ENCODE data around the gene GRIN2C.

DNA sequence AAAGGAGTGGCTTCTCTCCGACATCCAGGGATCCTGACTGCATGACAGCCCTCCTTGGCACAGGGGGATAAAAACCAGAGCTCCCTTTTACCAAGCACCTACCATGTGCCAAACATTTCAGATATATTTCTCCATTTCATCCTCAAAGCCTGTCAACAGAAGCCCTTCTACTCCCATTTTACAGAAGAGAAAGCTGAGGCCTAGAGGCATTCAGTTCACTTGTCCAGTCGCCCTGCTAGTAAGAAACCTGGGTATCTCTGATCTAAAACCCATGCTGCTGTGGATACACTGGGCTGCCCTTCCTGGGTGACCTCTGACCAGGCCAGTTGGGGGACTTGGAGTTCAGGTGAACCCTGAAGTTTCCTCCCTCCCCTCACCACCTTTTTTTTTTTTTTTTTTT lies 19.0 kb upstream of the GRIN2C start:
- TF ChIP-seq, protein P1, sequence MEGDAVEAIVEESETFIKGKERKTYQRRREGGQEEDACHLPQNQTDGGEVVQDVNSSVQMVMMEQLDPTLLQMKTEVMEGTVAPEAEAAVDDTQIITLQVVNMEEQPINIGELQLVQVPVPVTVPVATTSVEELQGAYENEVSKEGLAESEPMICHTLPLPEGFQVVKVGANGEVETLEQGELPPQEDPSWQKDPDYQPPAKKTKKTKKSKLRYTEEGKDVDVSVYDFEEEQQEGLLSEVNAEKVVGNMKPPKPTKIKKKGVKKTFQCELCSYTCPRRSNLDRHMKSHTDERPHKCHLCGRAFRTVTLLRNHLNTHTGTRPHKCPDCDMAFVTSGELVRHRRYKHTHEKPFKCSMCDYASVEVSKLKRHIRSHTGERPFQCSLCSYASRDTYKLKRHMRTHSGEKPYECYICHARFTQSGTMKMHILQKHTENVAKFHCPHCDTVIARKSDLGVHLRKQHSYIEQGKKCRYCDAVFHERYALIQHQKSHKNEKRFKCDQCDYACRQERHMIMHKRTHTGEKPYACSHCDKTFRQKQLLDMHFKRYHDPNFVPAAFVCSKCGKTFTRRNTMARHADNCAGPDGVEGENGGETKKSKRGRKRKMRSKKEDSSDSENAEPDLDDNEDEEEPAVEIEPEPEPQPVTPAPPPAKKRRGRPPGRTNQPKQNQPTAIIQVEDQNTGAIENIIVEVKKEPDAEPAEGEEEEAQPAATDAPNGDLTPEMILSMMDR (IDR thresholded peaks at IDR 0.05), result no peak
- no peak for TF ChIP-seq EP300 (IDR thresholded peaks at IDR 0.05)
- TF ChIP-seq POLR2AphosphoS5 (IDR thresholded peaks at IDR 0.05), result no peak

All from upper lobe of left lung (tissue), 4 donors.